T1000 (cell line): Measurements from ENCODE around the gene TBCD.

Experiments used
- DNase-seq: peaks from one replicate; lab custom pipeline; 2025; ENCODE audit warnings: mixed read lengths; lab: John Stamatoyannopoulos, UW

The TBCD gene

DNA sequence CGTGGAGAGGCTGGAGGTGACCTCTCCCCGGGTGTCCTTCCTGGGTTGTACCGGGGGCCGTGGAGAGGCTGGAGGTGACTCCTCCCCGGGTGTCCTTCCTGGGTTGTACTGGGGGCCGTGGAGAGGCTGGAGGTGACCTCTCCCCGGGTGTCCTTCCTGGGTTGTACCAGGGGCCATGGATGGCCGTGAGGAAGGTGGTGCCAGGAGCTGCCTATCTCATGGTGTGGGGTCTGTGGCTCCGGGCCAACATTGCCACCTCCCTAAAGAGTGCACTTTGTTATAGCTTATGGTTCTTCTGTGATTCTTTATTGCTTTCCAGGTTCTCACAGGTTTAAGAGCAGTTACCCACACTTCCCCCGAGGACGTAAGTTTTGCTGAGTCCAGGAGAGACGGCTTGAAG, 174.2 kb downstream of the TBCD start:
- DNase-seq, result no peak

DNA sequence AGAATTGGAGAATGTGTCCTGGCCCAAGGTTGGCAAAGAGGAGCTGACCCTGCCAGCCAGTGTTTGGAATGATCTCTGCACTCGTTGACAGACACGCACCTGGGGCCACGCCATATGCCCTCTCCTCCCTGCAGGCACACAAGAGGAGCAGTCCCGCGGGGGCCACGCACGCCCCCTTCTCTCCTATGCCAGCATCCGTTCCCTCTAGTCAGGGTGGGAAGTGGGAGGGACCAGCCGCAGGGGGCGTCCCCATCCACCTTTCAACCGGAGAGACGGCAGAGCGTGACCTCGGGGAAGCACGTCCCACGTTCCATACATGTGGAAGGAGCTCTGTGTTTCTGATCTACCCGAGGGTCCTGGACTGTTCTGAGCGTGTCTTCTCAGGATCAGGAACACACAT, 174.9 kb downstream of the TBCD start:
- no peak for DNase-seq

DNA sequence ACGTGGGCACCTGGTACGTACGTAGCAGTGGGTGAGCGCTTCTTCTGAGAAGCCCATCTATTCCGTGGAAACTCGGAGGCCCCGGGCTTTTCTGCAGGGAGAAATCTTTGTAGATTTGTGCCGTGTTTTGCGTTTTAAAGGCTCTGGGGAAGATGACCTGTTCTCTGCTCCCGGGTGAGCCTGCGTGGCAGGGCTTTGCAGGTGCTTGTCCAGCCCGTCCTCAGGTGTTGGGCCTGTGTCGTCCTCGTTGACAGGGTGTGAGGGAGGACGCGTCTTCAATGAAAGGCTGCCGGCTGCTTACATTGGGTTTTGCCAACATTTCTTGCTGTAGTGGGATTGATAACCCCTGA, 175.4 kb downstream of the TBCD start:
- no peak for DNase-seq

DNA sequence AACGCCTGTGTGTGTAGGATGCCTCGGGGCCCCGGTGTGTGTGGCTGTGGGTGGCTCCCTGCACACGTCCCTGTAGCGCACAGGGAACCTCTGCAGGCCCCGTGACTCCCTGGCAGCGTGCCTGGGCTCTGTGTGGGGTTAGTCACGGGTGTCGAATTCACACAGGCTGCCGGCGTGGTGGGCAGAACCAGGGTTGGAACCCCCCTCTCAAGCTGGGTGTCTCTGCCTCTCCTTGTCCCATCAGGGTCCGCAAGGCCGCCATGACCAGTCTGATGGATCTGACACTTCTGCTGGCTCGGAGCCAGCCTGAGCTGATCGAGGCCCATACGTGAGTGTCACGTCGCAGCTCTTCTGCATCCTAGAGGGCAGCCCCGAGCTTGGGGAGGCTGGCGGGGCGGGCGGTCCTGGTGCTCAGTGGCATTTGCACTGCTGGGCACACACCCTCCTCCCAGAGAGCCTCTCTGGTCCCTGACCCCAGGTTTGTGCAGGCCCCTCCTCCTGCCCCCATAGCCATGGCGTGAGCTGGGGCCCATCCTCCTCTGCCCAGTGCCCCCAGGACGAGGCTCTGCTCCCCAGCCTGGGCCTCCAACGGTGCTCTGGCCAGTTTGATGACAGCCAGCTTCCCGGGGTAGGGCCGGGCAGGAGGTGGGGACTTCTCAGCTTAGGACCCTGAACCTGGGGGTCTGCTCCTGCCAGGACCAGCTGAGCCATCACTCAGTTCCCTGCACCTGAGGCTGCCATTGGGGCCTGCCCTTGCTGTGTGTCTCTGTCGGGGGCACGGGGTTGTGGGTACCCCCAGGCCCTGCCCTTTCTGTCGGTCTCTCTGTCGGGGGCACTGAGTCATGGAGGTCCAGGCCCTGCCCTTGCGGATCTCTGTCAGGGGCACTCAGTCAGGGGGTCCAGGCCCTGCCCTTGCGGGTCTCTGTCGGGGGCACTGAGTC, 176.1 kb downstream of the TBCD start:
- no peak for DNase-seq

DNA sequence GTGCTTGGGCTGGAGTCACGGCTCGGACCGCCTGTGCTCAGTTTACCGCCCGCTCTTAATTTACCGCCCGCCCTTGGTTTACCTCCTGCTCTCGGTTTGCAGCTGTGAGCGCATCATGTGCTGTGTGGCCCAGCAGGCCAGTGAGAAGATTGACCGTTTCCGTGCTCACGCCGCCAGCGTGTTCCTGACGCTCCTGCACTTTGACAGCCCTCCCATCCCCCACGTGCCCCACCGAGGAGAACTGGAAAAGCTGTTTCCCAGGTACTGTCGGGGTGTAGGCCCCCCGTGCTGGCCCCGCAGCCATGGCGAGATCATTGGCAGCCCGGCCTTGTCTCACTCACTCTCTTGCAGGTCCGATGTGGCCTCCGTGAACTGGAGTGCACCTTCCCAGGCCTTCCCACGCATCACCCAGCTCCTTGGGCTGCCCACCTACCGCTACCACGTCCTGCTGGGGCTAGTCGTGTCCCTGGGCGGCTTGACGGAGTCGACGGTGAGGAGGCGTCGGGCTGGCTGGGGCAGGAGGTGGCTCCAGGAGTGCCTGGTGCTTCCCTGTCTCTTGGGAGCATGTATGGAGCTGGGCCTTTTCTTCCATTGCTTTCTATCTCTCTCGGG, 177.3 kb downstream of the TBCD start:
- no peak for DNase-seq

DNA sequence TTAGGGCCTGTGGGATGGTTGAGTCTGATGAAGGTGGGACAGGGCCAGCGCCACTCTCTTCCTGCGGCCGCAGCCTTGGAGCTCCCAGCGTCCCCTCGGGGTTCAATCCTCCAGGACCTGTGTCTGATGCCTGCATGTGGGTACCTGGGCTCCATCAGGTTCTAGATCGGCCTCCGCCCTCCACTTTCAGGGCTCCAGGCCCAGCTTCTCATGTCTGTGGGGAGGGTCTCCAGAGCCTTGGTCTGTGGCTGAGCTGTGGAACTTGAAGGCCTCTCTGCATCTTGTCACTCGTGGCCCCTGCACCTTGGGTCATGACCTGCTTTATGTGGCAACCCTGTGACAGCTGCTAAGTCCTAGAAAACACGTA, 177.8 kb downstream of the TBCD start:
- no peak for DNase-seq

DNA sequence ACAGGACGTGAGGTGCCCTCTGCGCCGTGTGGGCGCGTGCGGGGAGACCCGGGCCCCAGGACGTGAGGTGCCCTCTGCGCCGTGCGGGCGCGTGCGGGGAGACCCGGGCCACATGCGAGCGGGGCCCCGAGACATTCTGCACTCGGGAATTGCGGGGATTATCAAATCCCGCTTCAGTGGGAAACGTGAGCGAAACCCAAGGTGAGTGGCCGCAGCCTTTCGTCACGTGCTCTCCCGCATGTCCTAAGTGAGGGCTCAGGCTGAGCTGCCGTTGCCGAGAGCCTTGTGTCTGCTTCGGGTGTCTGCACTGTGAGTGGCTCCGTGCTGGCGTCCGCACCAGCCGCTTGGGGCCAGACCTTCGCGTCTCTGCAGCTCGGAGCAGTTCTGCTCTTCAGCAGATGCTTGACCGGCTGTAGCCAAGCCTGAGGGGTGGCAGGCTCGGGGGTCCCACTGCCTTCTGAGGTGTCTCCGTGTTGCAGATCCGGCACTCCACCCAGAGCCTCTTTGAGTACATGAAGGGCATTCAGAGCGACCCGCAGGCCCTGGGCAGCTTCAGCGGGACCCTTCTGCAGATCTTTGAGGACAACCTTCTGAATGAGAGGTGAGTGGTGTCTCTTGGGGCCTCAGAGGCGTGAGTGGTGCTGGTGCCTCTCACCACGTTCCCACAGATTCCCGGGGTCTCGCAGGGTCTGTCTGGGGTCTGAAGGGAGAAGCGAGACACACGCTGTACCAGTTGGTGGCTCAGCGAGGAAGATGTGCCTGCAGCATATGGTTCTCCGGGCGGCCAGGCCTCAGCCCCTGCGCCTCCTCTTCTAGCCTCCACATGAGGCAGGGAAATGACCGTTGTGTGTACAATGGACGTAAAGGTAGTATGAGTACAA, 178.4 kb downstream of the TBCD start:
- DNase-seq, result no peak

DNA sequence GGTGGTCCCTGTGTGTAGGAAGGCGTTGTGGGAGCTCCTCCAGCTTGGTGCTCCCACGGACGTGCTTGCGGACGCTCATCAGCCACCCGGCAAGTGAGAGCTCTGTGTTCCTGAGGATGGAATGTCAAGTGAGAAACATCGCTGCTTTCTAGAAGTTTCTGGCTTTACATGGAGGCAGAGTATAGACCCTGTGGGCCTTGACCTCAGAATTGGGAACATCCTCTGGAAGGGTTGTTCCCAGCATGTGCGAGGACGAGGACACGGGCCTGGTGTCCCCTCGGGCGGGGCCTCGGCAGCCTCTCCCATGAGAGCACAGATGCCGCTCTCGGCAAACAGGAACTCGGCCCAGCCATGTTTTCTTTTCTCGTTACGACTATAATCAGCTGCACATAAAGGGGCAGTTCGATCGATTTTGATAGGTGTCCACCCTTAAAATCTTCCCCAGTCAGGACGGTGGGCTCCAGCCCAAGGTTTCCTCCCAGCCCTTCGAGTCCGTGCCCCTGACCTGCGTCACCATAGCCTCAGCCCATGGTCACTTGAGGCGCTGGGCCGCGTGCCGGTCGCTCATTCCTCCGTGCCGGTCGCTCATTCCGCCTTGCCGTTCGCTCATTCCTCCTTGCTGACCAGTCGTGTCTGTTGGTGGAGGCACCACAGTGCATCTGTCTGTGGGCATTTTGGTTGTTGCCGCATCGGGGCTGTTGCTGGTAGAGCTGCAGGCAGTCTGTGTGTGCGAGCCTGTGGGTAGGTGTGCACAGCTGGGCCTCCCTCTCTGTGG, 179.2 kb downstream of the TBCD start:
- no peak for DNase-seq

DNA sequence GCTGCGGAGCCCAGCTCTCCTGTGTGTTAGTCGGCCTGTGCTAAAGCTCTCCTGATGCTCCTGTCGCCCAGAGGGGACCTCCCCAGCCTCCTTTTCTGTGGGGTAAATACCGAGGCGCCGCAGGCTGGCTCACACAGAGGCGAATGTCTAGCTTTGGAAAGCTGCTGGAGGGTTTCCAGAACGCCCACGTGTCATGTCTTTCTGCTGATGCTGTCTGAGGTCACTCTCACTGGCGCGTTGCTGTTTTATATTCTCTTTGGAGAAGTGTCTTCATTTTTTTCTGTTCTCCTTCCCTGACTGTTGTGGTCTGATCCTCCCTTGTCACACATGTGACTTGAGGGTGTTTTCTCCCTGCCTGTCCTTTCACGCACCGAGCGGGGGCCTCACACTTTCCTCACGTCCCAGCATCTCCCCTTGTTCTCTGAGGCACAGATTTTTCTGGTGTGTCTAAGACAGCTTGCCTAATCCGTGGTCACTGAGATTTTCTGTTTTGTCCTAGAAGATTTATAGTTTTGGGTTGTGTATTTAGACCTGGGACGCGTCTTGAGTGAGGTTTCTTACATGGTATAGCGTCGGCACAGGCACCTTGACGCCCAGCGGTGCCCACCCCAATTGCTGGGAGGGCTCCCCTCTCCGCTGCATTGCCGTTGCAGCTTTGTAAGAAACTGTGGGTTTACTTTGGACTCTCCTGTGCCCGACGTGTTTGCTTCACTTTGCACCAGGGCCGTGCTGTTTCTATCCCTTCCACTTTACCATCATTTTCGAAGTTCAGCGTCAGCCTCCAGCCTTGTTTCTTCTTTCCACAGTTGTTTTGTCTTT, 180.0 kb downstream of the TBCD start:
- DNase-seq, result peak; percentile 69

DNA sequence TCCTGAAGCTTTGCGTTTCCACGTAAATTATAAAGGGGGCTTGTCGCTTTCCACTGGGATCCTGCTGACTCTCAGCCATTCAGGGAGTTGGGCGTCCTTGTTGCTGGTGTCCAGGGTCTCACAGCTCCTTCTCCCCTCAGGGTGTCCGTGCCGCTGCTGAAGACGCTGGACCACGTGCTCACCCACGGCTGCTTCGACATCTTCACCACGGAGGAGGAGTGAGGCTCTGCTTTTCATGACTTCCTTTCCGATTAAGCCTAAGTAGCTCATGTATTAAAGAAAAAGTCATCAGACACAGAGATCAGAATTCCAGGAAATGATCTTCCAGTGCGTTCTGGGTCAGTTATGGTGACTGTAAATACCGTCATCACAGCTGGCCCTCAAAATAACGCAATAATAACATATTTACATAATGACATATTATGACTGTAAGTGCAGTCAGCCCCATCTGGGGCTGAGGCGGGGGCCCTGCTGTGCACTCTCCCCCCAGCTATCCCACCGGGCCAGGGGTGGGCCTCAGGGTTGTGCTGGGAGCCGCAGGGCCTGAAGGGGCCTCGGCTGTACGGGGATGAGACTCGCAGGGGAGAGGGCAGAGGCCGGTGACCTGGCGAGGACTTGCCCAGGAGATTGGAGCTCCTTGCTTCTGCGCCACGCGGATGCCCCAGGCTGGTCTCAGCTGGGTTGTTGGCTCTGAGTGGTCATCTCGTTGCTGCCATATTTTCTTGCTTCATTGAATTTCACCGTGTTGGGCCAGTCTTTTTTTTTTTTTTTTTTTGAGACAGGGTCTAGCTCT, 180.8 kb downstream of the TBCD start:
- no peak for DNase-seq

DNA sequence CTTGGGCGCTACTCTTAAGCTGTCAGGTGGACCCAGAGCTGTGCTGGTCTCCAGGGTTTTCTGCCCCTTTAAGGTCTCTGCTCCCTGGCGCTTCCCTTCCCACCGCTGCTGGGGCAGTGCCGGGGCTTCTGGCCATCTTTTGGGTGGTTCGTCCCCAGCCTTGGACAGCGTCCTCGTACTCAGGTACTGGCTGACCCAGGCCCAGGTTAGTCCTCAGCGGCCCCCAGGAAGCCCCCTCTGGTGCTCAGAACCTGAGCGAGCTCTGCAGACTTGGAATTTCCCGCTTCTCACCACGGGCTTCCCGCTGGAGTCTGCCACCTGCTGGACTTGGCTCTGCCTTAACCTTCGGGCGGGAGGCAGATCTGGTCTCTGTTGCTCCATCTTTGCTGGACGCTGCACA, 182.0 kb downstream of the TBCD start:
- DNase-seq, result no peak

DNA sequence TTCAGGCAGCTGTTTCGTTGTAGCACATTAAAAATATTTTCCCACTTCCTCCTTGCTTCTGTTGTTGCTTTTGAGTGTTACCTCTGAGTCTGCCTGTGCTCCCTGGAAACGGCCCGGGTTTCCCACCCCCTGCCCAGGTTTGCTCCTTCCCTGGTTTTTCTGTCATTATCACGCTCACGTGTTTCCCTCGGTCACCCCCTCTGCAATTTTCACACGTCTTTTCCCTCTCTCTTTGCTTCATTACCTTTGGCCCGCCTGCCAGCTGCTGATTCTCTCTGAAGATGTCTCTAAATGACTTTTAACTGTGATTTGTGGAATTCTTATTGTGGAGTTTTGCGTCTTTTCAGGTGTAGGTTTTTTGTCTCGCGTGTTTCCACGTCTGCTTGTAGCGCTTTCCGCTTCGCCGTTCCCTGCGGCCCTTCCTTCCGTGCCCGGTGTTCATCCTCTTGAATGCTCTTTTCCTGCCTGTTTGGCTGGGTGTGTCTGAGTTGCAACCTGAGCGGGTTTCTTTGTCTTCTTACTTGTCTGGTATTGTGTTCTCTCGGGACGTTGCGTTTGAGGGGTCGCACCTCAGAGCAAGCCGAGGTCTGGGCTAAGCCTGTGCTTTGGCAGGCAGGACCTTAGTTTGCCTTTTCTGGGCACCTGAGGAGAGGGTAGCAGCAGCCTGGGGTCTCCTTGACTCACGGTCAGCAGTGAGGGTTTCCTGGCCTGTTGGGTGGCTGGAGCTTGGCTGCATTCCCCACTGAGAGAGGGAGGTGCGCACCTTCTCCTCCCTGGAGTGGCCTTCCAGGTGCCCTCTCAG, 184.3 kb downstream of the TBCD start:
- no peak for DNase-seq

DNA sequence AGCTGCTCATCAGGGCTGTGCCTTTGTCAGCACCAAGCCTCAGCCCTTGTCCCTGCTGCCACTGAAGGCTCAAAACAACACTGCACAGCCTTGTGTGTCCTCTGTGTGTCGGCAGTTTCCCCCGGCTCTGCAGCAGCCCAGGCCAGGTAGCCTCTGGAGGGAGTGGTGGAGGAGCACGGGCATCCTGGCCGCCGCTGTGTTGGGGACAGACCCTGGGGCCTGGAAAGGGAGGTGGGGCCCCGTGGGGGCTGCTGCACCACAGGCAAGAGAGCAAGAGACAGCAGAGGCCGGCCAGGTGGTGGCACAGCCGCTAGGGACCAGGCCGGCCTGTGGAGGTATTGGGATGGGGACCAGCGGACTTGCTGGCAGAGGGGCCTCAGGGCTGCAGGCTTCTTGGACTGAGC, 184.9 kb downstream of the TBCD start:
- no peak for DNase-seq

DNA sequence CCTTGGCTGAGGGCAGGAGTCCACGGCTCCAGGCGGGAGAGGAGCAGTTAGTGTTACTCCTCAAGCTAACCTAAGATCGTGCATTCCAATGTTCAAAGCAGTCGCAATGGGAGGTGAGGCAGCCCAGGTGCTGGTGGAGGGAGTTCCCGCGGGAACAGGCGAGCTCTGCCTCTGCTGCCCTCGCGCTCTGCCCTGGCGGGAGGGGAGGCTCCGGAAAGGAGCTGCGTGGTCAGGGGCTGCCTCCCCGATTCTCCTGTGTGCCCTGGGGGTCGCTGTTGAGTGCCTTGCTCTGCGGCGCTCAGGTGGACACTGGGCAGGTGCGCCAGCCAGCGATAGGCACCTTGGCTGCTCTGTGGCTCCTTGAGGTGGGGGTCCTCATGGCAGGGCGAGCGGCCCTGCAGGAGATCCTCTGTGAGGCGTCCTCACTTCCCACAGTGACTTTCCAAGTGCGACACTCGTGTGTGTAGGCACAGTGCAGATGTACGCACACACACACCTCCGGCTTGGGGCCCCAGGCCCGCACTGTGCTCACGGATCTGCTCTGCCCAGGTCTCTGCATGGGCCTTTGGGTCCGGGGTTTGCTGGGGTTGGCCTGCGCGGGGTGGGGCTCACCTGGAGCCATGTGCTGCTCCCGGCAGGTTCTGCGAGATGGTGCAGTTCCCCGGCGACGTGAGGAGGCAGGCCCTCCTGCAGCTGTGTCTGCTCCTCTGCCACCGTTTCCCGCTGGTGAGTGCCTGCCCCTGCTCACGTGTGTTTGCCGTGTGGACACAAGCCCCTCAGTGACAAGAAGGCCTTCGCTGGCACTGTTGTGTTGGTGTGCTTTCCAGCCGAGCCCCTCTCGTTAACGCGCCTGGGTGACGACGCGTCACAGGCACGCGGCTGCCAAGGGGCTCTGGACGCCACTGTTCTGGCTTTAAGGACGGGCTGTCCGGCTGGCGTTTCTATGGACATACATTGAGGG, 185.8 kb downstream of the TBCD start:
- DNase-seq, result no peak

DNA sequence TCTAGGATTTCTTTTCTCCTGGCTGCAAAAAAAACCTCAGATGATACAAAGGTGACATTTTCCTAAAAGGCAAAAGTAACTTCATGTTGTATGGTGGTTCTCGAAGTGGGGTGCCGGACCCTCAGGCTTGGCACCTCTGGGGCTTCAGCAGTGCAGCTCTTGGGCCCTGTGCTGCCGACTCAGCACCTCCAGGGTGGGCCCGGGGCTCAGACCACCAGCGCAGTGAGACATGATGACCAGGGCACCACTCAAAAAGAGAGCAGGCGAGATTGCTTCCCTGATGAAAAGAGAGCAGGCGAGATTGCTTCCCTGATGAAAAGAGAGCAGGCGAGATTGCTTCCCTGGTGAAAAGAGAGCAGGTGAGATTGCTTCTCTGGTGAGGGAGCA, 186.6 kb downstream of the TBCD start:
- no peak for DNase-seq

DNA sequence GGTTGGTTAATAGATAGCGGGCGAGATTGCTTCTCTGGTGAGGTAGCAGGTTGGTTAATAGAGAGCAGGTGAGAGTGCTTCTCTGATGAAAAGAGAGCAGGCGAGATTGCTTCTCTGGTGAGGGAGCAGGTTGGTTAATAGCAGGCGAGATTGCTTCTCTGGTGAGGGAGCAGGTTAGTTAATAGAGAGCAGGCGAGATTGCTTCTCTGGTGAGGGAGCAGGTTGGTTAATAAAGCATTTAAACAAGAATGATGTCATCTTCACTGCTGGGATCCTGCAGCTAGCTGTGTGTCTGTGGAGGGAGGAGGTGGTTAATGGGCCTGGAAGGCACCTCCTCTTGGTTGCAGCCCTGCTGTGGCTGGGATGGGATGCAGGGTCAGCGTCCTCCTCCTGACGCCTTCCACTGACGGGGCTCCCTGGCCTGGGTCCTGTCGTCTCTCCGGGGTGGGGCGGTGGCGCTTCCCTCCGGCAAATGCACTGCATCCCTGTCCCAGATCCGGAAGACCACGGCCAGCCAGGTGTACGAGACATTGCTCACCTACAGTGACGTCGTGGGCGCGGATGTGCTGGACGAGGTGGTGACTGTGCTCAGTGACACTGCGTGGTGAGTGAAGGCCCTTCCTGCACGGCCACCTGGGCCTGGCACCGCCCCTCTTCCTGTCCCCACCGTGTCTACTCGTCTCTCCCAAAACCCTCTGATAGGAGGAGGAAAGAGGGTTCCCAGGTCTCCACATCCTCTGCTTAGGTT, 187.2 kb downstream of the TBCD start:
- DNase-seq, result no peak

DNA sequence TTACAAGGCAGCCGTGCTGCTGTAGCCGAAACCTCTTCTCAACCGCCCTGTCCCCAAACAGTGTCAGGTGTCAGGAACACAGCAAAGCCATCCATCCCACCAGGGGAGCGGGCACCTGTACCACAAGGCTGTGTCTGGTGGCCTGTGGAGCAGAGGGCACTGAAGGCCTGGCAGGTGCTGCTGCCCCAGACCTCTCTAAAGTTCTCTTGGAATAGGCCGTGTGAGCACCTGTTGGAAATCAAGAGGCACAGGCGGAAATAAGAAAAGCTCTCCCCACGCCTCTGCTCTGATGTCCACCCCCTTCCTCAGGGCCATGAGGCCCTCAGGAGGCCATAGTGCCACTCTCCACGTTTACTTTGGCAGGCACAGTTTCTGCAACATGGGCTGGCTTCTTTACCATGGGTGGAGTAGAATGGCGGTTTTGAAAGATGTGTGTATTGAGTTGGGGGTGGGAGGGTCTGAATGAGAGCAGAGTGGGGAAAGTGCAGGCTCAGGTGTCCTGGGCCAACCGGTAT, 187.8 kb downstream of the TBCD start:
- DNase-seq, result no peak
